Activated T-helper 17 cell treated with anti-CD3 and anti-CD28 coated beads, Interleukin-2, amount 50 U/mL, for 72 hours (primary cell): ENCODE results near the gene DKK2. TPM values are rescaled to one million over a fixed set of nuclear protein-coding genes. Genes with fewer than 3 reads are reported as not detected.
"Not testable (repeated sequence)": the region's sequence is repeated elsewhere in the genome, so short reads cannot be mapped to it uniquely, and the experiment has no call there.

ENCODE experiments used
- ATAC-seq: fragments of 150-1000 bp; cut with Tn5 transposase; replicated peaks from 2 replicates; pipeline ENCODE4 v1.10.0; 2021; ENCODE audit warnings: mild to moderate bottlenecking, moderate library complexity
- H3K27ac Mint-ChIP-seq: one replicate; pipeline ENCODE4 v1.8.0; 2022; ENCODE audit warnings: mixed read lengths
- H3K27me3 Mint-ChIP-seq: one replicate; pipeline ENCODE4 v1.8.0; 2022; ENCODE audit warnings: mixed read lengths
- H3K36me3 Mint-ChIP-seq: one replicate; pipeline ENCODE4 v1.8.0; 2022; ENCODE audit warnings: low read depth, mild to moderate bottlenecking, mixed read lengths
- H3K4me1 Mint-ChIP-seq: one replicate; pipeline ENCODE4 v1.8.0; 2022; ENCODE audit warnings: mixed read lengths
- H3K4me3 Mint-ChIP-seq: one replicate; pipeline ENCODE4 v1.8.0; 2022; ENCODE audit warnings: mild to moderate bottlenecking, mixed read lengths
- H3K9me3 Mint-ChIP-seq: one replicate; pipeline ENCODE4 v1.8.0; 2022; ENCODE audit warnings: mixed read lengths
- total RNA-seq, 2 donors: library from RNA; stranded (reverse); gene quantifications; one replicate each; pipeline ENCODE4 v1.2.3, GENCODE V29; 2022

The DKK2 gene
- total RNA-seq, 2 donors from 2014 or later: 0.19 TPM; not detected in 1

GRCh38 chr4:106908049-106908448 lies 128.1 kb downstream of the DKK2 start:
- H3K4me1 Mint-ChIP-seq, H3K9me3 Mint-ChIP-seq, H3K36me3 Mint-ChIP-seq, H3K27me3 Mint-ChIP-seq, H3K27ac Mint-ChIP-seq, ATAC-seq, H3K4me3 Mint-ChIP-seq: not testable (repeated sequence)

GRCh38 chr4:106907216-106907615 lies 128.9 kb downstream of the DKK2 start:
- no peaks in the 10 kb centered on the region for H3K27me3 Mint-ChIP-seq
- no peak for ATAC-seq
- H3K27ac Mint-ChIP-seq: no peak overlapping the region
- no peak overlapping the region for H3K4me3 Mint-ChIP-seq
- no peaks in the 10 kb centered on the region for H3K36me3 Mint-ChIP-seq
- H3K9me3 Mint-ChIP-seq: no peaks in the 10 kb centered on the region
- H3K4me1 Mint-ChIP-seq: no peaks in the 10 kb centered on the region

GRCh38 chr4:106906728-106907127 lies 129.4 kb downstream of the DKK2 start:
- no peak for ATAC-seq
- H3K27ac Mint-ChIP-seq: no peak overlapping the region
- H3K27me3 Mint-ChIP-seq: no peaks in the 10 kb centered on the region
- H3K36me3 Mint-ChIP-seq: no peaks in the 10 kb centered on the region
- H3K9me3 Mint-ChIP-seq: no peaks in the 10 kb centered on the region
- no peaks in the 10 kb centered on the region for H3K4me1 Mint-ChIP-seq
- H3K4me3 Mint-ChIP-seq: no peak overlapping the region

- no peaks in the 10 kb centered on the region for H3K4me1 Mint-ChIP-seq
- H3K27ac Mint-ChIP-seq: no peak overlapping the region
- peaks cover 3% of the 10 kb centered on the region for H3K9me3 Mint-ChIP-seq
- no peaks in the 10 kb centered on the region for H3K27me3 Mint-ChIP-seq
- H3K36me3 Mint-ChIP-seq: no peaks in the 10 kb centered on the region
- ATAC-seq: no peak
- H3K4me3 Mint-ChIP-seq: no peak overlapping the region
These were observed 137.4 kb downstream of the DKK2 start for GRCh38 chr4:106898621-106899230.

- no peak overlapping the region for H3K4me3 Mint-ChIP-seq
- ATAC-seq: no peak
- no peak overlapping the region for H3K27ac Mint-ChIP-seq
- H3K36me3 Mint-ChIP-seq: no peaks in the 10 kb centered on the region
- no peaks in the 10 kb centered on the region for H3K27me3 Mint-ChIP-seq
- H3K4me1 Mint-ChIP-seq: no peaks in the 10 kb centered on the region
- peaks cover 3% of the 10 kb centered on the region for H3K9me3 Mint-ChIP-seq
These were observed 142.2 kb downstream of the DKK2 start for GRCh38 chr4:106893903-106894302.

GRCh38 chr4:106893395-106893881 lies 142.7 kb downstream of the DKK2 start:
- Mint-ChIP-seq H3K4me1 (no peaks in the 10 kb centered on the region), H3K4me3 (no peak overlapping the region), H3K36me3 (no peaks in the 10 kb centered on the region), H3K9me3 (peaks cover under 1% of the 10 kb centered on the region), H3K27ac (no peak overlapping the region), H3K27me3 (no peaks in the 10 kb centered on the region)
- ATAC-seq: no peak

- no peak overlapping the region for H3K4me3 Mint-ChIP-seq
- H3K36me3 Mint-ChIP-seq: no peaks in the 10 kb centered on the region
- H3K27ac Mint-ChIP-seq: no peak overlapping the region
- no peaks in the 10 kb centered on the region for H3K9me3 Mint-ChIP-seq
- H3K27me3 Mint-ChIP-seq: no peaks in the 10 kb centered on the region
- no peak for ATAC-seq
- H3K4me1 Mint-ChIP-seq: no peaks in the 10 kb centered on the region
These were observed 143.3 kb downstream of the DKK2 start for GRCh38 chr4:106892786-106893185.

GRCh38 chr4:106875340-106875739 lies 160.8 kb downstream of the DKK2 start:
- H3K9me3 Mint-ChIP-seq: peaks cover 6% of the 10 kb centered on the region
- H3K27me3 Mint-ChIP-seq: no peaks in the 10 kb centered on the region
- no peak for ATAC-seq
- no peak overlapping the region for H3K4me3 Mint-ChIP-seq
- no peaks in the 10 kb centered on the region for H3K36me3 Mint-ChIP-seq
- no peaks in the 10 kb centered on the region for H3K4me1 Mint-ChIP-seq
- H3K27ac Mint-ChIP-seq: no peak overlapping the region
